GM21367 (cell line): ENCODE data around the gene TFAP2E.
"Not testable (repeated sequence)": the region's sequence is repeated elsewhere in the genome, so short reads cannot be mapped to it uniquely, and the experiment has no call there.

Experiments used
- ATAC-seq: cut with Tn5 transposase; IDR thresholded peaks from one replicate; pipeline ENCODE4 v1.9.1; 2021; ENCODE audit not compliant: unreplicated experiment

Gene TFAP2E

DNA sequence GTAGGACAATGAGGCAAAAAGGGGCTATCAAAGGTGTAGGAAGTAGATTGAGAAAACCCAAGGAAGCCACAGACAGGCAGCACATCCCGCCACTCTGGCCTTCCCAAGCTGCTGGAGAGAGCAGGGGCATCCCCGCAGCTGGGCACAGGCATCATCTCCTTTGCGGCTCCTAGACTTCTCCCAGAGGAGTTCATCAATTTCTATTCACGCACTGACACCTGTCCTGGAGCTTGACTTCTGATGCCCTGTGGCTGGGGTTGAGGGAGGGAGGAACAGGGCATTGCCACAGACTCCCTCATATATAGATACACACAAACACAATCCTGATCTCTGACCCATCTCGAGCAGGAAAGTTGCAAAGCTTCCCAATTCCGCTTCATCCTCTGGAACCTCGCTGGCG, 1.9 kb upstream of the TFAP2E start:
- no peak for ATAC-seq

GRCh38 chr1:35572296-35572695, 818 bp upstream of the TFAP2E start:
- ATAC-seq = no peak

- no peak for ATAC-seq
Measured at GRCh38 chr1:35574125-35574654, 1.1 kb downstream of the TFAP2E start.

GRCh38 chr1:35574655-35575415, 1.7 kb downstream of the TFAP2E start:
- no peak for ATAC-seq

GRCh38 chr1:35575416-35575958, 2.4 kb downstream of the TFAP2E start:
- ATAC-seq = no peak

GRCh38 chr1:35576061-35576765, 3.1 kb downstream of the TFAP2E start:
- no peak for ATAC-seq

- not testable (repeated sequence) for ATAC-seq
Measured at GRCh38 chr1:35576766-35577070, 3.6 kb downstream of the TFAP2E start.

DNA sequence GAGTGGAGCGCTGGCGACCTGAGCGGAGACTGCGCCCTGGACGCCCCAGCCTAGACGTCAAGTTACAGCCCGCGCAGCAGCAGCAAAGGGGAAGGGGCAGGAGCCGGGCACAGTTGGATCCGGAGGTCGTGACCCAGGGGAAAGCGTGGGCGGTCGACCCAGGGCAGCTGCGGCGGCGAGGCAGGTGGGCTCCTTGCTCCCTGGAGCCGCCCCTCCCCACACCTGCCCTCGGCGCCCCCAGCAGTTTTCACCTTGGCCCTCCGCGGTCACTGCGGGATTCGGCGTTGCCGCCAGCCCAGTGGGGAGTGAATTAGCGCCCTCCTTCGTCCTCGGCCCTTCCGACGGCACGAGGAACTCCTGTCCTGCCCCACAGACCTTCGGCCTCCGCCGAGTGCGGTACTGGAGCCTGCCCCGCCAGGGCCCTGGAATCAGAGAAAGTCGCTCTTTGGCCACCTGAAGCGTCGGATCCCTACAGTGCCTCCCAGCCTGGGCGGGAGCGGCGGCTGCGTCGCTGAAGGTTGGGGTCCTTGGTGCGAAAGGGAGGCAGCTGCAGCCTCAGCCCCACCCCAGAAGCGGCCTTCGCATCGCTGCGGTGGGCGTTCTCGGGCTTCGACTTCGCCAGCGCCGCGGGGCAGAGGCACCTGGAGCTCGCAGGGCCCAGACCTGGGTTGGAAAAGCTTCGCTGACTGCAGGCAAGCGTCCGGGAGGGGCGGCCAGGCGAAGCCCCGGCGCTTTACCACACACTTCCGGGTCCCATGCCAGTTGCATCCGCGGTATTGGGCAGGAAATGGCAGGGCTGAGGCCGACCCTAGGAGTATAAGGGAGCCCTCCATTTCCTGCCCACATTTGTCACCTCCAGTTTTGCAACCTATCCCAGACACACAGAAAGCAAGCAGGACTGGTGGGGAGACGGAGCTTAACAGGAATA, 4.2 kb downstream of the TFAP2E start:
- peak; percentile 51 for ATAC-seq

- ATAC-seq = no peak
Measured at GRCh38 chr1:35580949-35581388, 7.9 kb downstream of the TFAP2E start.

- not testable (repeated sequence) for ATAC-seq
Measured at GRCh38 chr1:35581621-35582020, 8.5 kb downstream of the TFAP2E start.

- ATAC-seq = no peak
Measured at GRCh38 chr1:35585281-35585680, 12.2 kb downstream of the TFAP2E start.

- ATAC-seq = not testable (repeated sequence)
Measured at GRCh38 chr1:35585805-35586204, 12.7 kb downstream of the TFAP2E start.

DNA sequence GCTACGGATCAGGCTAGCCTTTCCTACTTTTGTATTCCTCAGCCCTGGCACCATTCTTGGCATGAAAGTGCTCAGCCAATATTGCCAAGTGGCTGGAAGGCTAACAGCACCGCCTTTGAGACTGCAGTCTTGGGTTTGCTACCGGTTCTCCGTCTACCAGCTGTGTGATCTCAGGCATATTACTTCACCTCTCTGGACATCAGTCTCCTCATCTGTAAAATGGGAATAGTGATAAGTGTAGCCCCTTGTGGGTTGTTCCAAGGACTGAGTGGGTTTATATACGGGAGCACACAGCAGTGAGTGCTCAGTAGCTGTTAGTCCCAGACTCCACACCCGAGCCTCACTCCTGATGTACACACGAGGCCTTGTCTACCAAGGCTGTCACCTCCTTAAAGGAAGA, 13.7 kb downstream of the TFAP2E start:
- ATAC-seq = no peak

DNA sequence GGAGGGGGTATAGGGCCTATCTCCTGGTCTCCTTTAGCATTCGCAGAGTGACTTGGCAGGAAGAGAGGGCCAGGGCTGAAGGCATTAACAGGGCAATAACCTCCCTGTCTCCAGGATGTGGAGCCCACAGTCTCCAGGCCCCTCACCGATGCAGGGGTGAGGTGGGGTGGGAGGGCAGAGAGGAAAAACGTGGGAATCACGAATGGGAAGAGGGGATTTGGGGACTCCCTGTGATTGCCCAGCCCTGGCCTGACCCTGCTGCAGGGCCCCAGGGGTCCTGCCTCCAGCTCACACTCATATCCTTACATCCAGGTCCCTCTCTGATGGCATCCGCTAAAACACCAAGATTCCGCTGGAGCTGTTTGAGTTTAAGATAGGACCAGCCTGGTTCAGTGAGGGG, 14.6 kb downstream of the TFAP2E start:
- no peak for ATAC-seq

DNA sequence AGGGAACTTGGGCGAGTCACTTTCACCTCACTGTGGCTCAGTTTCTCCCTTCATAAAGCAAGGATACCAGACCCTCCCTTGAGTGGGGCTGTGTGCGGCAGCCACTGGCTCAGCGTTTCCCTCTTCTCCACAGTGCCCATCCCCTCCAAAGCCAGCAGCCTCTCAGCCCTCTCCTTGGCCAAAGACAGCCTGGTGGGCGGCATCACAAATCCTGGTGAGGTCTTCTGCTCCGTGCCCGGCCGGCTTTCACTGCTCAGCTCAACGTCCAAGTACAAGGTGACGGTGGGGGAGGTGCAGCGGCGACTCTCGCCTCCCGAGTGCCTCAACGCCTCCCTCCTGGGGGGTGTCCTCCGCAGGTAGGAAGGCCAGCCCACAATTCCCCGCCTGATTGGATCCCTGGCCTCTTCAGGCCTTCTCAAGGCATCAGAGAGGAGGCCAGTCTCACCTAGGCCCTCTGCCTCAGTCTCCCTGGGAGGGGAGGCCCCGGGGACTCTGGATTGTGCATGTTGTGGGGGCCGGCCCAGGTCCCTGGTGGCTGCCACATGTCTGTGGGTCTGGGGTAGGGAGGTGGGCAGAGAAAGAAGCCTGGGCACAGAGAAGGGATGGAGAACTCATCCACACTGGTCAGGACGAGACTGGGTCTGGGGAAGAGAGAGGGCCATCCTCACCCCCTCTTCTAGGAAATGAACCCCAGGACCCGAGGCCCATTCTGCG, 15.2 kb downstream of the TFAP2E start:
- ATAC-seq = no peak

DNA sequence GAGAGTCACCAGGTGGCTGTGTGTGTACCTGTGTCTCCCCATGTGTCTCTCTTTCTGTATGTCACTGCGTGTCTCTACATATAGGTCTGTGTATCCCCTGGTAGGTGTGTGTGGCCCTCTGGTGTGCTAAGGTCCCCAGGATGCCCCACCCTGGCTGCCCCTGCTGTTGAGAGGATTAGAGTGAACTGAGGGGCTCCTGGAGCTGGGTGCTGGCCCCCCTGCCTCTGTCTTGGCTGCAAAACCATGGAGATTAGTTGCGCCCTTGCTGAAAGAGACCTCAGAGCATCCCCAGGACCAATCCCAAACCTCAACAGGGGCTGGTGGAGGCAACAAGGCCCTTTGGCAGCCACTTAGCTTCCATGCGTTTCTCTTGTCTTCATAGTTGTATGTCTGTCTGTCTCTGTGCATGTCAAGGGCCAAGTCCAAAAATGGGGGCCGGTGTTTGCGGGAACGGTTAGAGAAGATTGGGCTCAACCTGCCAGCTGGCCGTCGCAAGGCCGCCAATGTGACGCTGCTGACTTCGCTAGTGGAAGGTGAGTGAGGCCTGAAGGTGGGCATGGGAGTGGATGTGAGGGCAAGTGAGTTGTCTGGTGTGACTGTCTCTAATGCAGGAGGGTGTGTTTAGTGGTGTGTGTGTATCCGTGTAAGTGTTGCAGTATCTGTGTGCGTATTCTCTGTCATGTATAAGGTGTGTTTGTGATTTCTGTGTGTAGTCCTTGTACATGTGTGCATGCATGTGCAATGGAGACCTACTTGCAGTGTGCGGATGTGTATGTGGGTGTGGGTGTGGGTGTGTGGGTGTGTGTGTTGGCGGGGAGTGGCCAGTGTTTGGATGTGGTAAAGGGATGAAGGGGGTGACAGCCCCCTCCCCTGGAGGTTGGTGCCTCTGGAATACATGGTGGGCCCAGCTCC, 16.7 kb downstream of the TFAP2E start:
- no peak for ATAC-seq

DNA sequence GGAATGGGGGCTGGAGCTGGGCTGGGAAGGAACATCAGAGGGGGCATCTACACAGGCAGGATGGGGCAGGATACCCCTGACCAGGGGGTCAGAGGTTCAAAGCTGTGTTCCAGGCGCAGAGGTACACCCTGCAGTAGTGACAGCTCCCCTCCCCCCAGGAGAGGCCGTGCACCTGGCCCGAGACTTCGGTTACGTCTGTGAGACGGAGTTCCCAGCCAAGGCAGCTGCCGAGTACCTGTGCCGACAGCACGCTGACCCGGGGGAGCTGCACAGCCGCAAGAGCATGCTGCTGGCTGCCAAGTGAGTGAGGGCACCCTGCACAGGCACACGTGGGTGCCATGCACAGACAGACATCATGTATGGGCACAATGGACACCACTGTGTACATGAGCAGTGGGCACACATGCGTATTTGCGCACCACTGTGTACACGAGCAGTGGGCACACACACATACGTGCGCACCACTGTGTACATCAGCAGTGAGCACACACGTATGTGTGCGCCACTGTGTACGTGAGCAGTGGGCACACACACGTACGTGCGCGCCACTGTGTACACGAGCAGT, 17.4 kb downstream of the TFAP2E start:
- no peak for ATAC-seq

DNA sequence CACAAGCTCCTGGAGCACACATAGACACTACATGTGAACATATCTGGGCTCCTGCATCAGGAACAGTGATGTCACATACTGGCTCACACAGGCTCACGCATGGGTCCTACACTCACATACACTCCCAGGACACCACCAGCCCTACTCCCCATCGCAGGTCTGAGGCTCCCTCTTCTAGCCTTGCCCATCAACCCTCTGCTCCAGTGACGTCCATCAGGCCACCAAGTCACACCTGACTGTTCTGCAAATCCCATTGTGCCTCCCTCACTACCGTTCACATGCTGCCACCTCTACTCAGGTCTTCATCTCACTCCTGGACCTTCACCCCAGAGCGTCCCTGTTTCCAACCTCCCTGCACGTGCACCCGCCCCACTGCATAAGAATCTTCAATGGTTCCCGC, 18.1 kb downstream of the TFAP2E start:
- ATAC-seq = no peak
